WERI-Rb-1 (cell line): ENCODE data around the gene PDAP1.

Experiments
- DNase-seq: peaks from one replicate; pipeline ENCODE4 v3.0.0-alpha.2; 2020
- H3K27ac ChIP-seq: fragments of 250-450 bp; sonication (Bioruptor Pico); 2 replicates; pipeline ENCODE4 v1.5.1; 2020; ENCODE audit warnings: mild to moderate bottlenecking, moderate library complexity
- H3K27me3 ChIP-seq: fragments of 250-450 bp; sonication (Bioruptor Pico); 2 replicates; pipeline ENCODE4 v1.5.1; 2021; ENCODE audit warnings: mild to moderate bottlenecking, low read depth, moderate library complexity; ENCODE audit not compliant: insufficient read depth, severe bottlenecking
- H3K36me3 ChIP-seq: fragments of 250-450 bp; sonication (Bioruptor Pico); 2 replicates; pipeline ENCODE4 v1.5.1; 2020; ENCODE audit warnings: mild to moderate bottlenecking, moderate library complexity
- H3K4me3 ChIP-seq: 2 replicates; pipeline ENCODE4 v1.5.1; 2011; ENCODE audit warnings: low read depth, mild to moderate bottlenecking, control low read depth, low read length
- H3K9me3 ChIP-seq: fragments of 250-450 bp; sonication (Bioruptor Pico); 2 replicates; pipeline ENCODE4 v1.5.1; 2021; ENCODE audit warnings: mild to moderate bottlenecking, moderate library complexity; ENCODE audit not compliant: severe bottlenecking
- CTCF ChIP-seq: IDR thresholded peaks from 2 replicates; pipeline ENCODE4 v1.5.1; 2011; ENCODE audit warnings: low read depth, mild to moderate bottlenecking, control low read depth, inconsistent platforms, low read length

The PDAP1 gene

GRCh38 chr7:99397297-99397983, 11.0 kb downstream of the PDAP1 start:
- H3K27me3 ChIP-seq = no peaks in the 10 kb centered on the region
- no peak overlapping the region for H3K27ac ChIP-seq
- DNase-seq = no peak
- H3K9me3 ChIP-seq = no peaks in the 10 kb centered on the region
- peaks cover 73% of the 10 kb centered on the region for H3K36me3 ChIP-seq
- no peak overlapping the region for H3K4me3 ChIP-seq
- TF ChIP-seq CTCF = no peak

GRCh38 chr7:99396418-99397296, 11.7 kb downstream of the PDAP1 start:
- no peak for DNase-seq
- peaks cover 67% of the 10 kb centered on the region for H3K36me3 ChIP-seq
- H3K27me3 ChIP-seq = no peaks in the 10 kb centered on the region
- no peak overlapping the region for H3K27ac ChIP-seq
- no peaks in the 10 kb centered on the region for H3K9me3 ChIP-seq
- H3K4me3 ChIP-seq = no peak overlapping the region
- no peak for TF ChIP-seq CTCF

GRCh38 chr7:99395616-99396327, 12.6 kb downstream of the PDAP1 start:
- TF ChIP-seq CTCF = no peak
- Histone ChIP-seq H3K4me3 (no peak overlapping the region), H3K9me3 (no peaks in the 10 kb centered on the region), H3K27ac (no peak overlapping the region), H3K36me3 (peaks cover 59% of the 10 kb centered on the region), H3K27me3 (no peaks in the 10 kb centered on the region)
- no peak for DNase-seq

- no peaks in the 10 kb centered on the region for H3K27me3 ChIP-seq
- no peak overlapping the region for H3K27ac ChIP-seq
- TF ChIP-seq CTCF = no peak
- no peak for DNase-seq
- no peaks in the 10 kb centered on the region for H3K9me3 ChIP-seq
- H3K4me3 ChIP-seq = no peak overlapping the region
- H3K36me3 ChIP-seq = peaks cover 46% of the 10 kb centered on the region
These were observed 14.3 kb downstream of the PDAP1 start for GRCh38 chr7:99394188-99394502.

DNA sequence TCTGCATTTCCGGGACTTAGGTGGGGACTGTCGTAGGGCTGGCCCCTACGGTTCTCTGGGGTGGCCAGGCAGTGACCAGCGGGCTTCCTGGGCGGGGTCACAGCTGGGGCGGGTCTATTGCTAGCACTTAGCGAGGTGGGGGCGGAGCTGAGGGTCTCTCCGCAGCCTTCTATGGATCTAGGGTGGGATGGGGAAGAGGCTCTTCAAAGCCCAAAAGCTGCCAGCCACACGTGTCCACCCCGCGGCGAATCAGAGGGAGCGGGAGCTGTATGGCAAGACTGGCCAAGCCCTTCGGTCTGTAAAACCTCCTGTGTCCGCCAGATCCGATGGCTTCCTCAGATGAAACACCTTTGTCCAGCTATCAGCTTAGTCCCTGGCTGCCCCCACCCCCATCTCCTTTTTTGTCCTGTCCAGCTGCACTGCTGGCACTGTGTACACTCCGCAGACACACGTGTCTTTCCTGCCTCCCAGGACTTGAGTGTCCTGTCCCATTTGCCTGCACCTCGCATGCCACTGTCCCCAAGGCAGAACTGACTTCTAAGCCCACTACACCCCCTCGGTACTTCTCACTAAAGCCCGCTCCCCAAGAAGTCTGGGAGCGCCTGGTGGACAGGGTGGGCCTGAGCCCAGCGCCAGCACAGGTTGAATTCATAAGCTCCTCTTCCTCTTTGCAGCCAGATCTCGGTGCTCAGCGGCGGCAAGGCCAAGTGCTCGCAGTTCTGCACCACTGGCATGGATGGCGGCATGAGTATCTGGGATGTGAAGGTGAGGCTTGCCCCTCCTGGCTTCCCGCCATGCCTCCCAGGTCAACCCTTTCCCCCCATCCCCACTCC, 14.8 kb downstream of the PDAP1 start:
- peak; percentile 87 for DNase-seq
- no peak for TF ChIP-seq CTCF
- peak overlapping the region; percentile 67 for H3K4me3 ChIP-seq
- H3K36me3 ChIP-seq = peaks cover 40% of the 10 kb centered on the region
- H3K9me3 ChIP-seq = no peaks in the 10 kb centered on the region
- no peaks in the 10 kb centered on the region for H3K27me3 ChIP-seq
- H3K27ac ChIP-seq = peak overlapping the region; percentile 78
